ENCODE data around the gene GABRR2. TPM values are rescaled to one million over a fixed set of nuclear protein-coding genes. Genes with fewer than 3 reads are reported as not detected.
A peak's percentile ranks its signal among the peaks of the same experiment; 100 is the strongest.

The GABRR2 gene
- total RNA-seq, 1 donor from 2014 or later = 0.87 TPM

GRCh38 chr6:89357390-89357789 lies 42.3 kb upstream of the GABRR2 start:
- Mint-ChIP-seq H3K4me3 (no peak overlapping the region), H3K27me3 (ENCODE audit: low read depth) (no peaks in the 10 kb centered on the region), H3K4me1 (peaks cover 7% of the 10 kb centered on the region), H3K36me3 (no peaks in the 10 kb centered on the region), H3K27ac (no peak overlapping the region), H3K9me3 (no peaks in the 10 kb centered on the region)
- TF ChIP-seq CTCF (IDR thresholded peaks at IDR 0.05; ENCODE audit: unreplicated experiment) = no peak
- no peak for DNase-seq (ENCODE audit: low spot score in 2 of 2, unreplicated experiment in 2 of 2)

DNA sequence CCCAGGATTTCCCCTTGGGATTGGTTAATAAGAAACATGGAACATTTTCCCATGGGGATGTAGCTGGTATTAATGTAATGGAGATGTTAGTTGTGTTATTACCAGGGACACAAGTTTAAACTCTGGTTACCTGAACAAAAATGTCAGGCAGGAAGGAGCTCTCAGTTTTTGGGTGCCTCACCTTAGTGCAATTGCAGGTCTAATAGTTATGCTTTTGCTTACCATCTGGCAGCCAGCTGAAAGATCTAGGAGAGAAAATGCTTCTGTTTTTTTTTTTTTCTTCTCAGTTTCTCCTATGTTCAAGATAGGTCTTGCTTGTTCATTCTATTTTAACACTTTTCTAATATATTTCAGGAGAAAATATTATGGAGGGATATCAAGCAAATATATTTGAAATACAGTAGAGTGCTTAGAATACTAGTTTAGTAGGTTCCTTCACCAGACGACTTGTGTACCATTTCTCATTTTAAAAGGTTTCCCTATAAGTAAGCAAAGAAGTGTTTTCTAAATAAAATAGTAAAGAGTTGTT lies 41.6 kb upstream of the GABRR2 start:
- H3K36me3 Mint-ChIP-seq = no peaks in the 10 kb centered on the region
- H3K27ac Mint-ChIP-seq = no peak overlapping the region
- no peaks in the 10 kb centered on the region for H3K9me3 Mint-ChIP-seq
- no peak for DNase-seq (ENCODE audit: low spot score in 2 of 2, unreplicated experiment in 2 of 2)
- no peak overlapping the region for H3K4me3 Mint-ChIP-seq
- TF ChIP-seq CTCF (IDR thresholded peaks at IDR 0.05; ENCODE audit: unreplicated experiment) = no peak
- H3K4me1 Mint-ChIP-seq = peaks cover 9% of the 10 kb centered on the region
- H3K27me3 Mint-ChIP-seq (ENCODE audit: low read depth) = no peaks in the 10 kb centered on the region

GRCh38 chr6:89355511-89356194 lies 40.6 kb upstream of the GABRR2 start:
- no peaks in the 10 kb centered on the region for H3K36me3 Mint-ChIP-seq
- H3K4me3 Mint-ChIP-seq = no peak overlapping the region
- no peak for DNase-seq (ENCODE audit: low spot score in 2 of 2, unreplicated experiment in 2 of 2)
- H3K4me1 Mint-ChIP-seq = peaks cover 18% of the 10 kb centered on the region
- H3K9me3 Mint-ChIP-seq = no peaks in the 10 kb centered on the region
- H3K27ac Mint-ChIP-seq = no peak overlapping the region
- TF ChIP-seq CTCF (IDR thresholded peaks at IDR 0.05; ENCODE audit: unreplicated experiment) = no peak
- no peaks in the 10 kb centered on the region for H3K27me3 Mint-ChIP-seq (ENCODE audit: low read depth)

DNA sequence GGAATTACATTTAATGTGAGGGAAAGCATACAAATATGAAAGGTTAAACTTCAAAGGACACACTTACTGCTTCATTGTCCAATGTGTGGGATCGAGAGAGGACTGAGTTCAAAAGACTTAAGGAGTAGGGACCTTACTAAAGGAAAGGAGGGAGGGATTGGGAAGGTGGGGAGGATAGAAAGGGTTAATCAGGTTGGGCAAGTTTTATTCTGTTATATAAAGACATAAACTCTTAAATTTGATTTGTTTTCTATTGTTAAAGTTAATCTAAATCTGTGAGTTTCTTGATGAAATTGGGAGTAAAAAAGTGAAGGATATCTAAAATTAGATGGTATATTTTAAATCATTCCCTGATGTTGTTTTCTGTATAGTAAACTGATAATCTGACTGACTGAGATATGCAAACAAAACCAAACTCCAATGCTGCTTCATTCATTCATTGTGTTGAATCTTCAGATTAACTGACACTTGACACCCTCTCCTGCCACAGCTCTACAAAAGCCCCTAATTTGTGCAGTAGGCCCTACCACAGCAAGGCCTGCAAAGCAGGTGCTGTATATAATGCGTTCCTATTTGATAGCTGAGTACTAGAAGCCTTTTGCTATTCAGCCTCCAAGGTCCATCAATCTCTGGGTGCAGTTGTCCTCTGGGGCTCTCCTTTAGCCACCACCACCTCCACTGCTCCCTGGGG lies 38.7 kb upstream of the GABRR2 start:
- no peaks in the 10 kb centered on the region for H3K9me3 Mint-ChIP-seq
- peaks cover 36% of the 10 kb centered on the region for H3K4me1 Mint-ChIP-seq
- peak overlapping the region; percentile 93 for H3K27ac Mint-ChIP-seq
- no peaks in the 10 kb centered on the region for H3K27me3 Mint-ChIP-seq (ENCODE audit: low read depth)
- TF ChIP-seq CTCF (IDR thresholded peaks at IDR 0.05; ENCODE audit: unreplicated experiment) = no peak
- DNase-seq (ENCODE audit: low spot score in 2 of 2, unreplicated experiment in 2 of 2) = no peak
- peaks cover 2% of the 10 kb centered on the region for H3K36me3 Mint-ChIP-seq
- H3K4me3 Mint-ChIP-seq = peak overlapping the region; percentile 60

DNA sequence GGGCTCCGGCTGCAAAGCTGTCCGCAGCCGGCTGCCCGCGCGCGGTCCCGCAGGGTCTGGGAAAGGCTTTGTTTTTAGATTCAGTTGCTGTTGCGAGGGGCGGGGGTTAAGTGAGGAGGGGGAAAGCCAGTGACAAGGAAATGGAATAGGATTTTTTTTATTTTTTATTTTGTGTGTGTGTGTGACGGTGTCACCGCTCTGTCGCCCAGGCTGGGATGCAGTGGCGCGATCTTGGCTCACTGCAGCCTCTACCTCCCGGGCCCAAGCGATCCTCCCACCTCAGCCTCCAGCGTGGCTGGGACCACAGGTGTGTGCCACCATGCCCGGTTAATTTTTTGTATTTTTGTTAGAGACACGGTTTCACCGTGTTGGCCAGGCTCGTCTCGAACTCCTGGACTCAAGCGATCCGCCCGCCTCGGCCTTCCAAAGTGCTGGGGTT lies 38.0 kb upstream of the GABRR2 start:
- Mint-ChIP-seq H3K4me1 (peaks cover 43% of the 10 kb centered on the region), H3K27ac (peak overlapping the region; percentile 93), H3K27me3 (ENCODE audit: low read depth) (no peaks in the 10 kb centered on the region), H3K4me3 (peak overlapping the region; percentile 60), H3K9me3 (no peaks in the 10 kb centered on the region), H3K36me3 (peaks cover 2% of the 10 kb centered on the region)
- no peak for DNase-seq (ENCODE audit: low spot score in 2 of 2, unreplicated experiment in 2 of 2)
- TF ChIP-seq CTCF (IDR thresholded peaks at IDR 0.05; ENCODE audit: unreplicated experiment) = no peak

All from mesothelial cell of epicardium (in vitro differentiated cells).